ENCODE data around the gene MAP7D2. TPM values are rescaled to one million over a fixed set of nuclear protein-coding genes. Genes with fewer than 3 reads are reported as not detected.

The MAP7D2 gene
- total and polyA plus RNA-seq, 9 of the 15 experiments (the other 6 are each of a cell fraction or from before 2014, with no cell fraction given) = 0.01 to 0.04 (median 0.03) TPM; not detected in 4

GRCh38 chrX:20015945-20016615 is 100.6 kb downstream of the MAP7D2 start:
- Histone ChIP-seq H3K27me3 (ENCODE audit: control insufficient read depth in 2 of 2, insufficient read depth in 2 of 2, low read length in 2 of 2) (peaks cover 0 to 5% of the 10 kb centered on the region in 2 experiments; a peak in 2 of 5 replicates), H3K9me1 (ENCODE audit: control insufficient read depth, insufficient read depth, low read length) (no peaks in the 10 kb centered on the region), H3K36me3 (ENCODE audit: control insufficient read depth, insufficient read depth, low read length) (no peaks in the 10 kb centered on the region), H4K20me1 (replicated peaks; ENCODE audit: control insufficient read depth, insufficient read depth, low read length) (no peaks in the 10 kb centered on the region), H3K4me1 (replicated peaks in 1 of 2; ENCODE audit: control insufficient read depth in 2 of 2, insufficient read depth in 2 of 2, low read length in 2 of 2) (no peaks in the 10 kb centered on the region), H3K79me2 (ENCODE audit: control insufficient read depth, insufficient read depth, low read length) (no peaks in the 10 kb centered on the region), H3K4me2 (ENCODE audit: insufficient read depth, low read length) (no peak overlapping the region), H3K27ac (ENCODE audit: extremely low read depth, low read depth, low read length) (no peak overlapping the region), H3K9ac (ENCODE audit: insufficient read depth in 1 of 2, low read depth in 2 of 2, low read length in 2 of 2) (no peak overlapping the region), H3K4me3 (no peak overlapping the region), H2AFZ (ENCODE audit: low read depth, low read length) (no peak overlapping the region), H3K9me3 (replicated peaks; ENCODE audit: control insufficient read depth, insufficient read depth, low read depth, low read length) (no peaks in the 10 kb centered on the region)
- TF ChIP-seq HSF4 (CRISPR knock-in tag; IDR thresholded peaks at IDR 0.05; ENCODE audit: borderline replicate concordance) (no peak), ZZZ3 (IDR thresholded peaks at IDR 0.05) (no peak), USF1 (CRISPR knock-in tag; IDR thresholded peaks at IDR 0.05) (no peak), ETV6 (IDR thresholded peaks at IDR 0.05; ENCODE audit: borderline replicate concordance in 1 of 2, low read depth in 2 of 2, low read length in 1 of 2) (0 out of 4 replicates have a peak, but pooled peaks of 1 of the 2 experiments have one; percentile 22), ETV6 (CRISPR knock-in tag; IDR thresholded peaks at IDR 0.05; ENCODE audit: borderline replicate concordance) (no peak)
- POLR2A ChIA-PET = no interaction called here
- in situ Hi-C loops (cut with MboI) (no loop called here), intact Hi-C loops (cut with micrococcal nuclease) (no loop called here)
- no peak for DNase-seq (ENCODE audit: extremely low read depth in 1 of 4, low spot score in 3 of 4)
- no peak for FAIRE-seq
- no TSS peak for BruUV-seq (replicated peaks)
- 2% methylated on average over 6 of the region's 9 CpGs for WGBS (ENCODE audit: insufficient coverage, low coverage, missing lambda C conversion rate)
- CTCF ChIA-PET (ENCODE audit: low intra/inter-chr PET ratio) = no interaction called here
- no peak for ATAC-seq
